HG02852 (cell line): ENCODE measurements around the gene POP5.

Experiments used
- ATAC-seq: cut with Tn5 transposase; IDR thresholded peaks from one replicate; pipeline ENCODE4 v1.9.1; 2021; ENCODE audit warnings: mild to moderate bottlenecking, moderate library complexity; ENCODE audit not compliant: unreplicated experiment

POP5 gene

GRCh38 chr12:120590741-120591407, 9.7 kb upstream of the POP5 start:
- no peak for ATAC-seq

GRCh38 chr12:120588948-120589930, 8.0 kb upstream of the POP5 start:
- ATAC-seq = no peak

- no peak for ATAC-seq
These were observed 7.2 kb upstream of the POP5 start for GRCh38 chr12:120588371-120588770.

- no peak for ATAC-seq
These were observed 5.7 kb upstream of the POP5 start for GRCh38 chr12:120586860-120587259.

DNA sequence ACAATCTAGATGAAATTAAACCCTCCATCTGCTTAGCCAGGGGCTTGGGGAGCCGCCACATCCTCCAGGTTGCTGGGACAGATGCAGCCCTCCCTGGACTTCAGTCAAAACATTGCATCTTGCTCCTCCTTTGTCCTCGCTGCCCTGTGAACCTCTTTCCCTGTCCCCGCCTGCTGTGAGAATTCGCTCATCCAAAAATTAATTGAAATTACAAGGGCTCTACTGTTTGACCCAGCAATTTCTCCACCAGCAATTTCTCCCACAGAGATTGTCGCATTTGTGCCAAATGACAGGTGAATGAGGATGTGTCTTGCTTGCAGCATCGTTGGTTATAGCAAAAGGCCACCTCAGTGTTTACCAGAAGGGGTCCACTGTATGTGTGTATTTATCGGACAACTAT, 5.0 kb upstream of the POP5 start:
- ATAC-seq = no peak

DNA sequence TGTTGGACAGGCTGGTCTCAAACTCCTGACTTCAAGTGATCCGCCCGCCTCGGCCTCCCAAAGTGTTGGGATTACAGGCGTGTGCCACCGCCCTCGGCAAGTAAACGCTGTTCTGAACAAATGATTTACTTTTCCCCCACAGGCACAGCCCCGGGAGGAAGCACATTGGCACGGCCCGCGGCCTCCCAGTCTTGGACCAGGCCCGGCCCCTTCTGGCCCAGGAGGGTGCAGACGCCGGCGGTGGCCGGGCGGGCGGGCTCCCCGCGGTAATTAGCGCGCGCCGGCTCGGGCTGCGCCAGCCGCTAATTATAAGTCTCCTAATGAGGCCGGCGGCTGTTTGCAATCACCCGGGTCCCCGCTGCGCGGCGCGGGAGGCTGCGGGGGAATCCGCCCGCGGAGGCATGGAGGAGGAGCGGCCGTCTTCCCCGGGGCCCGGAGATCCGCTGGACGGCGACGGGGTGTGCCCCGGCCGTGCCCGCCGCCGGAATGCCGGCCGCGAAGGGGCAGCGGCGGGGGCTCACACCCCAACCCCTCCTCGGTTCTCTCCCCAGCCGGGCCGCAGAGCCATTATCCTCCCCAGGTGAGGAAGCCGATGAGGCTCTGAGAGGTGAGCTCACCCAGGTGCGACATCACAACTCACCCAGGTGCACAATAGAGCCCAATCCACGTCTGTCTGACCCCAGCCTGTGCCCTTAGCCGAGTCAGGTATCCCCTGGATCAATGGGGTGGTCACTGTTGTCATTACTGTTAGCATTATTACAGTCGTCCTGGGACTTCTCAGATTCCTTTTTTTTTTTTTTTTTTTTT, 3.3 kb upstream of the POP5 start:
- ATAC-seq = no peak

DNA sequence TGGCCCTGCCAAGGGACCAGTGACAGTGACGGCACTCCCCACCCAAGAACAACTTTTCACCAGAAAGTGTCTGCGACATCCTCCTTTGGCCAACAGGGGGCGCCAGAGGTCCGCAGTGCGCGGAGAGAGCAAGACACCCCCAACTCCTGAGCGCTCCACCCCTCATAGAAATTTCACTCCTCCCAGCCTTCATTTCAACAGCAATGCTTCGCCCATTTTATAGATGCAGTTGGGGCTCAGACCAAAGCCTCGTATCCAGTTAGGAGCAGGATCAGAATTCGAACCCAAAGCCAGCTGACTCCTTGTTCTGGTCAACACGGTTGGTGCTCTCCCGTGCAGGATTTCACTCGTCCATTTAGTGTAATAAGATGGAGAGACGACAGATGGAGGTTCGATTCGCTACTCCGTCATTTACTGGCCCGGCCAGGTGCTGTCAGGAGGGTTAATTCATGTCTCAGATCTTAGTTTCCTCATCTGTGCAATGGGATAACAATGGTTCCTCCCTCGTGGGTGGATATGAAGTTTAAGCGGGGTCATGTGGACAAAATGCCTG, 2.4 kb upstream of the POP5 start:
- ATAC-seq = no peak

- no peak for ATAC-seq
These were observed 796 bp upstream of the POP5 start for GRCh38 chr12:120581998-120582397.

GRCh38 chr12:120579179-120579578, 2.0 kb downstream of the POP5 start:
- ATAC-seq = no peak

DNA sequence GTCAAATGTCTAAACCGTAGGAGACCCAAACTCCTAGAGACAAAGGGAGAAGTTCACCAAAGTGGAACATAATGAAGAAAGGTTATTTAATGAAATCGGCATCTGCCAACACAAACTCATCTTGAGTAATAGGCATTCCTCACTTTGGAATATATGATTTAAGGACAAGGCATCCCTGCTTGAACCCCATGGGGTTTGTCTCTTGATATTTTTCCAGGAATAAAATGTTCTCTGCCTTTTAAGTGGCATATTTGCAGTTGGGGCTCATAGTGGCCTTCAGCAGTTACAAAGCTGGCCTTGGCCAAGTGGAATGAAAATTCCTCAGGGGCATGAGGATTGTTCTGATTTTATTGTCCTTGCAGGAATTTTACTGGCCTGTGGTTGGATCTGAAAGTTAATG, 7.1 kb downstream of the POP5 start:
- no peak for ATAC-seq

- ATAC-seq = no peak
These were observed 7.6 kb downstream of the POP5 start for GRCh38 chr12:120573560-120573959.

DNA sequence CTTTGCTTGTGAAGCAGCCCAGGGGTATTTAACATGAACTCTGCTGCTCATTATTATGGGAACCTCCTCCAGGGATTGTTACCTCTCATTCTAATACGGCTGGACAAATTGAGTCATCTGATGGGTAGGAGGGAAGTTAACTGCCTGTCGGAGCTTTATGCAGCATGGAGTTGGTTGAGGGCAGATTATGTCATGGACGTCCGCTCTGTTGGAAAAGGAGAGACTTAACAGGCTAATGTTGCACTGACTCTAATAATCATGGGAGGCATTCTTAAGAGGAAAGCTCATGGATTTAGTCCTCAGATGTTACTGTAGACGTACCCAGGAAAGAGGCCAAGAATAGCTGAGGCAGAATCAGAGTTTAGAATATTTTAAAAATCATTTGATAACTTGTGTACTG, 9.9 kb downstream of the POP5 start:
- ATAC-seq = no peak

DNA sequence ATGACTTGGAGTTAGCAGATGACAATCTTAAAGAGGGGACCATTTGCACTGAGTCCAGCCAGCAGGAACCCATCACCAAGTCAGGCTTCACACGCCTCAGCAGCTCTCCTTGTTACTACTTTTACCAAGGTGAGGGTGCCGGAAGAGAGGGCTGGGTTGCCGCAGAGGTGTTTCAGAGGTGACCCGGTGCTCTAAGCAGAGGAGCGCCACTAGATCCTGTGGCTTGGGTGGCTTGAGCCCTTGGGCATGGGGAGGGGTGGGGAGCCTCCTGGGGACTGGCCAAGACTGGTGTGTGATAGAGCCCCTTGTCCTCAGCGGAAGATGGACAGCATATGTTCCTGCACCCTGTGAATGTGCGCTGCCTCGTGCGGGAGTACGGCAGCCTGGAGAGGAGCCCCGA, 17.7 kb downstream of the POP5 start:
- no peak for ATAC-seq

DNA sequence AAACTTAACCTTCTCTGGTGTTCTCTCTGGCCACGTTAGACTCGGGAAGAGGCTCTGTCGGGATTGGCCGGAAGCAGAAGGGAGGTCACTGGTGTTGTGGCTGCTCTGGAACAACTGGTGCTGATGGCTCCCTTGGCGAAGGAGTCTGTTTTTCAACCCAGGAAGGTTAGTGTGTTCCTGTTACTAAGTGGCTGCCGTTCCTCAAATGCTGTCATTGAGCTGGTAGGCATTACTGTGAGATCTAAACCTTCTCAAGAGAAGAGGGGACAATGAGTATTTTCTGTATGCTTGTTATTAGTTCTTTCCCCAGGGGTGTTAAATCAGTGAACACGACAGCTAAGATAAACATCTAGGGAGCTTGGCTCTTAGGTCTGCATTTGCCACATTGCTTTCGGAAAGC, 18.3 kb downstream of the POP5 start:
- ATAC-seq = no peak

DNA sequence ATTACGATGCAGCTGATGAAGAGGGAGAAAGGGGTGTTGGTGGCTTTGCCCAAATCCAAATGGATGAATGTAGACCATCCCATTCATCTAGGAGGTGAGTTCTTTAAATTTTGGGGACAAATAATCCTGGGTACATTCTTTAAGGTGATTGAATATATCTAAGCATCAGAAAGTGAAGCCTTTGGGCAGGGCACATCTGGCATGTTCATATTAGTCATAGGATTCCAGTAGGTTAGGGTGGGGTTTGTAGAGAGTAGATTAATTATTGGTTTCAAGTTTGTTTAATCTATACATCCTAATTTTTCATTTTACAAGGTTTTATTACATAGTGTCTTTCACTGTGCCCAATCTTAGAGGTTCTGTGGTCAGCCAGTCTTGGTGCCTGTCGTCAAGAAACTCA, 23.6 kb downstream of the POP5 start:
- ATAC-seq = no peak

DNA sequence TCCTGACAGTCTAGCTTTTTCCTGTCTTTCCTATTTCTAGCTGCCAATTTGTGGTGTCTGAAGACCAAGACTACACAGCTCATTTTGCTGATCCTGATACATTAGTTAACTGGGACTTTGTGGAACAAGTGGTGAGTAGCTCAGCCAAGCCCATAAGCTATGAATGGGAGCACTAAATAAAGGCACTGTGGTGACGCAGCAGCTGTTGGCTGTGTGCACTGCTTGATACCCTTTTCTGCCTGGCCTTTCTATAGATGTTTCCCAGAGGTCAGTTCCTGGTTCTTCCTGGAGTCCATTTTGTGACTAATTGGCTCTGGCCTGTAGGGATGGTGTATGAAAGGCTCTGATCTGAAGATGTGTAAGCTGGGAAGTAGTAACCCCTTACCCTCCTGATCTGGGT, 26.5 kb downstream of the POP5 start:
- no peak for ATAC-seq

DNA sequence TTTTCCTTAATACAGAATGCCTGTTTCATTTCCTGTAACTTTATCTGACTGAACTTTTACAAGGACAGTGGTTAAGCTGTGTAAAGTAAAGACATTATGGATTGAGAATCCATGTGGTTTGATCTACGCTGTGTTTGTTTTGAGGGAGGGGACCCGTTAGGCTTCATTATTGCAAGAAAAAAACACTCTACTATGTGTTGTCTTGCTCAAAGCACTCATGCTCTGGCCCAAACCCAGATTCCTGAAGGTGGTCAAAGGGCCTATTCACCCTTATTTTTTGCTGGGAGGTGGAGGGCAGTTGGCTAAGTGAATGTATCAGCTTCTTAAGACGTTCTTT, 35.2 kb downstream of the POP5 start:
- no peak for ATAC-seq

GRCh38 chr12:120544691-120545090, 36.5 kb downstream of the POP5 start:
- no peak for ATAC-seq

DNA sequence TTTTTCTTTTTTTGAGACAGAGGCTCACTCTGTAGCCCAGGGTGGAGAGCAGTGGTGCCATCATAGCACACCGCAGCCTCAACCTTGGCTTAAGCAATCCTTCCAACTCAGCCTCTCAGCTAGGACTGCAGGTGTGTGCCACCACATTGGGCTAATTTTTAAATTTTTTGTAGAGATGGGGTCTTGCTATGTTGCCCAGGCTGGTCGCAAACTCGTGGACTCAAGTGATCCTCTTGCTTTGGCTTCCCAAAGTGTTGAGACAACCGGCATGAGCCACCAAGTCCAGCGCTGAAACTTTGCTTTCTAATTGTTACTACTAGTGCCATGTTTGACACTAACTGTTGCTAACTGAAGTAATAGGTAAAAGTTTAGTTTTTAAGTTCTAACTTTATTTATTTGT, 39.0 kb downstream of the POP5 start:
- no peak for ATAC-seq

DNA sequence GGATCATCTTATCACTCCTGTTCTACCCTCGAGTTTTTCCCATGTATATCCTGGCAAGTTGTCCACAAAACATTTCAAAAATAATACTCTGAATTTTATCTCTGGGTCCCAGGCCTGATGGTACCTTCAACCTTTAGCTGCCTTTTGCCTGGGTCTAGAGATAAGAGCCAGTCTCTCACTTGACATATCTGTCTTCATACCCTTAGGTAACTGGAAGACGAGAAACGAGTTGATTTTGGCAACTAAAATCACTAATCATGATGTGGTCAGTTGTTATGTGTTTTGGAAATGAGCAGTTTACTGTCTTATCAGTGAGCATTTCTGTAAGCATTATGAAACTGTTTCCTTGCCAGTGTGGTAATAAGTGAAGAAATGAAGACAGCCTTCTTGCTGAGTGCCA, 40.8 kb downstream of the POP5 start:
- no peak for ATAC-seq

DNA sequence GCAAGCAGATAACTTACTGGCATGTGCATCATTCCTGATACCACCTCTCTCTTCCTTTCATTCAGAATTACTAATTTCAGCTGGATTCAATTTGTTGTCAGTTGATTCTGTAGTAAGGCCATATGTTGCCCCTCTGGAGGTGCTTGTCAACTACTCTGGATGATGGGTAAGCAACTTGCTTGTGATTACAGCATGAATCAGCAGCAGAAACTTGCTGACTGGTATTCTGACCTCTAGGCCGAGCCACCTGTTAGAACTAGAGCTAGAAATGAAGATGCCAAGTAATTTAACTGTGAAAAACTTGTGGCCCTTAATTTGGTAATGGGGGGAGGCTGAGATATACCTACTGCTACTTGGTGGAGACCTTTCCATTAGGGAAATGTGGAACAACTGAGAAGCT, 41.9 kb downstream of the POP5 start:
- no peak for ATAC-seq
